ENCODE measurements around the gene LIN7B. TPM values are rescaled to one million over a fixed set of nuclear protein-coding genes. Genes with fewer than 3 reads are reported as not detected.

LIN7B gene
- total RNA-seq, 4 donors from 2014 or later, result 15.7 to 24.9 (median 19.6) TPM

GRCh38 chr19:49129238-49129583 is 15.0 kb downstream of the LIN7B start:
- no peaks in the 10 kb centered on the region for H3K36me3 ChIP-seq
- no peak overlapping the region for H3K4me3 ChIP-seq
- TF ChIP-seq POLR2A (IDR thresholded peaks at IDR 0.05), result no peak
- TF ChIP-seq EP300 (IDR thresholded peaks at IDR 0.05), result no peak
- no peak for TF ChIP-seq CTCF (IDR thresholded peaks at IDR 0.05)
- peaks cover 0 to 27% of the 10 kb centered on the region in 2 donors for H3K27me3 ChIP-seq
- no peak for DNase-seq (ENCODE audit: low spot score in 2 of 2)
- no peak overlapping the region for H3K27ac ChIP-seq
- peaks cover 0 to 32% (median 17%) of the 10 kb centered on the region in 4 donors for H3K4me1 ChIP-seq
- H3K9me3 ChIP-seq, result no peaks in the 10 kb centered on the region
- WGBS, 2 donors, result 76% methylated on average over 16 of the region's 16 CpGs

- Histone ChIP-seq H3K4me3 (no peak overlapping the region), H3K4me1 (peaks cover 0 to 37% (median 17%) of the 10 kb centered on the region in 4 donors), H3K9me3 (no peaks in the 10 kb centered on the region), H3K36me3 (no peaks in the 10 kb centered on the region), H3K27ac (no peak overlapping the region), H3K27me3 (peaks cover 0 to 33% of the 10 kb centered on the region in 2 donors)
- no peak for TF ChIP-seq CTCF (IDR thresholded peaks at IDR 0.05)
- WGBS, 2 donors, result 92 to 95% methylated on average over 23 to 24 of the region's 24 CpGs
- no peak for DNase-seq (ENCODE audit: low spot score in 2 of 2)
Observed at GRCh38 chr19:49130325-49130724, 16.2 kb downstream of the LIN7B start.

- Histone ChIP-seq H3K9me3 (no peaks in the 10 kb centered on the region), H3K36me3 (no peaks in the 10 kb centered on the region), H3K27ac (no peak overlapping the region), H3K4me3 (peak overlapping the region in 2 of 4 donors; percentile 27 to 38), H3K4me1 (peaks cover 0 to 37% (median 14%) of the 10 kb centered on the region in 4 donors), H3K27me3 (peaks cover 0 to 46% of the 10 kb centered on the region in 2 donors)
- TF ChIP-seq CTCF (IDR thresholded peaks at IDR 0.05) (no peak), POLR2A (IDR thresholded peaks at IDR 0.05) (no peak), EP300 (IDR thresholded peaks at IDR 0.05) (no peak)
- 26% methylated on average over 40 to 48 of the region's 49 CpGs for WGBS, 2 donors
- no peak for DNase-seq (ENCODE audit: low spot score in 2 of 2)
Observed at GRCh38 chr19:49132974-49133609, 18.9 kb downstream of the LIN7B start.

GRCh38 chr19:49133621-49134454 is 19.7 kb downstream of the LIN7B start:
- no peaks in the 10 kb centered on the region for H3K9me3 ChIP-seq
- no peaks in the 10 kb centered on the region for H3K36me3 ChIP-seq
- H3K27ac ChIP-seq, result no peak overlapping the region
- 20% methylated on average over 42 of the region's 42 CpGs for WGBS, 2 donors
- H3K4me3 ChIP-seq, result peak overlapping the region in 2 of 4 donors; percentile 27 to 38
- peaks cover 0 to 30% (median 8%) of the 10 kb centered on the region in 4 donors for H3K4me1 ChIP-seq
- TF ChIP-seq EP300 (IDR thresholded peaks at IDR 0.05), result no peak
- TF ChIP-seq POLR2A (IDR thresholded peaks at IDR 0.05), result no peak
- no peak for TF ChIP-seq CTCF (IDR thresholded peaks at IDR 0.05)
- H3K27me3 ChIP-seq, result peaks cover 0 to 46% of the 10 kb centered on the region in 2 donors
- no peak for DNase-seq (ENCODE audit: low spot score in 2 of 2)

GRCh38 chr19:49135686-49136085 is 21.5 kb downstream of the LIN7B start:
- H3K36me3 ChIP-seq, result no peaks in the 10 kb centered on the region
- peaks cover 0 to 25% (median 8%) of the 10 kb centered on the region in 4 donors for H3K4me1 ChIP-seq
- no peak overlapping the region for H3K4me3 ChIP-seq
- H3K27ac ChIP-seq, result no peak overlapping the region
- 84 to 91% methylated on average over 5 of the region's 5 CpGs for WGBS, 2 donors
- H3K9me3 ChIP-seq, result no peaks in the 10 kb centered on the region
- TF ChIP-seq POLR2A (IDR thresholded peaks at IDR 0.05) (no peak), CTCF (IDR thresholded peaks at IDR 0.05) (no peak), EP300 (IDR thresholded peaks at IDR 0.05) (no peak)
- H3K27me3 ChIP-seq, result peaks cover 0 to 46% of the 10 kb centered on the region in 2 donors
- DNase-seq (ENCODE audit: low spot score in 2 of 2), result no peak

All from tibial nerve (tissue), 4 donors.